ENCODE measurements around the gene SORCS2.

SORCS2 gene

DNA sequence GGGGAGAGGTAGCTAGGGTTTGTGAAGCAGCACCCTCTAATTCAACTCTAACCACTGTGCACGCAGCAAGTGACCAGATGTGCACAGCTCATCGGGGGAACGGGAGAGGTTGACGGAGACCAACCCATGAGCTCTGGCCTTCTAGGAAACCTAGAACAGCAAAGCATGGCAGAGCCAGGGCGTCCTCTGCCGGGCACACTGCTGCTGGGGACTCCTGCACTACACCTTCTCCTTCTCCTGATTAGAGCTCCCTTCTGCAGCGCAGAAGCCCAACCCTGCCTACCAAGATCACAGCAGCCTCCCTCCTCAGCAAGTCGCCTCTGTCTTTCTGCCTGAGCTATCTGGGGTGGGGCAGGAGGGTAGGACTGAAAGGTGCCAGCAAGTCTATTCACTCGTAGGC is 494.7 kb downstream of the SORCS2 start:
- no peak for DNase-seq

DNA sequence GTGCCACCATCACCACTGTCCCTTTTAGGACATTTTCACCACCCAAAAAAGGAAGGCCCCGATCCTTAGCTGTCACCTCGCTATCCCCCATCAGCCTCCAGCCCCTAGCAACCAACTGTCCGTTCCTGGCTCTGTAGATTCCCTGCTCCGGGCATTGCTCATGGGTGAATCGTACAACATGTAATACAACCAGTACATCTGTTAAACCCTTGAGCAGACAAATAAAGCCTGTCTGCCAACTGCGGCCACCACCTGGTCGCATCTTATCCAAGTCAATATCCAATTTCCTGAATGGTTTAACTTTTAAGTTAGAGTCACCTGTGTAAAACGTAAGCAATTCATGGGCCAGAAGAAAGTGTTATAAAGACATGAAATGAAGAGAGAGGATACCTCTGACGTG is 495.5 kb downstream of the SORCS2 start:
- DNase-seq = no peak

DNA sequence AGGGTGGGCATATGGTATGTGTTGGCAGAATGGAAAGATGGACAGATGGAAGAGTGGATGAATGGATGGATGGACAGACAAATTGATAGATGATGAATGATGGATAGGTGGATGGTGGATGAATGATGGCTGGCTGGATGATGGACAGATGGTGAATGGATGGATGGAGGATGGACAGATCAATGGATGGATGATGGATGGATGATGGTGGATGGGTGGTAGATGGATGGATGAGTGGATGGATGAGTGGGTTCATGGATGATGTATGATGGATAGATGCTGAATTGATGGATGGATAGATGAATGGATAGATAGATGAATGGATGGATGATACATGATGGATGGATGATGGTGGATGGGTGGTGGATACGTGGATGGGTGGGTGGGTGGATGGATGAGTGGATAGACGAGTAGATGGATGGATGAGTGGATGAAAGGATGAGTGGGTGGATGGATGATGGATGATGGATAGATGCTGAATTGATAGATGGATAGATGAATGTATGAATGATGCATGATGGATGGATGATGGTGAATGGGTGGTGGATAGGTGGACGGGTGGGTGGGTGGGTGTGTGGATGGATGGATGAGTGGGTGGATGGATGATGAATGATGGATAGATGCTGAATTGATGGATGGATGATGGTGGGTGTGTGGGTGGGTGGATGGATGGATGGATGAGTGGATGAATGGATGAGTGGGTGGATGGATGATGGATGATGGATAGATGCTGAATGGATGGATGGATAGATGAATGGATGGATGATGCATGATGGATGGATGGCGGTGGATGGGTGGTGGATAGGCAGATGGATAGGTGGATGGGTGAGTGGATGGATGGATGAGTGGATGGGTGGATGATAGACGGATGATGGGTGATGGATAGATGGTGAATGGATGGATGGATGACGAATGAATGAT is 497.7 kb downstream of the SORCS2 start:
- no peak for DNase-seq

DNA sequence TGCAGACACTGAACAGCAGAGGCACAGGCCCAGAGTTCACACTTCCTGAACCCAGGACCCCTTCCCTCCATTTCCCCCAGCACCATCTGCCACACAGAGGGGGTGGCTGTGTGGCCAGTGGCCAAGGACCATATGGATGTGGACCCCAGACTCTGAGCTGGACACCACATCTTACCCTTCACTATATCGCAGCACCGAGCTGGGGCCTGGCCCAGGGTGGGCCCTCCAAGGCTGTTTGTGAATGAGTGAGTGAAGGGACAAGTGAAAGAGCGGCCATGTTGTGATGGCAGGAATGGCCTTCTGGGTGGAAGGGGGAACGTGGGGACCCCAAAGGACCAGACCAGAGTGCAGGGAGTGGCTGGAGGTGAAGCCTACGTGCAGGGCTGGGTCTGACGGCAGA is 498.7 kb downstream of the SORCS2 start:
- DNase-seq = no peak

DNA sequence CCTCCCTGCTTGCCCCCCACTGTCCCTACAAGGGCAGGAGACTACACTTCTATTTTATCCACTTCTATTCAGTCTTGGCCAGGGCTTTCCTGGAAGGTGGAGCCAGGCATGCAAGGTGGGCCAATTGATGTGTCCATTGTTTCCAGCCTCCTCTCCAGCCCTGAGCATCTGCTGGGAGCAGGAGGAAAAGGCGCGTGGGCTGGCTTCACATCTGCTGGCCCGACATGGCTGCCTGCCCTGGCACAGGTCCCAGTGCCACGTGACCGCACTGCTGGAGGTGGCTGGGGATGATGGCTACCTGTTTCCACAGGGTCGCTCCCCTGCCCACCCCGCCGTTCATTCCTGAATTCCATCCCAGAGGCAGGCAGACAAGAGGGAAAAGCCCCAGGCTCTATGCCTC is 499.6 kb downstream of the SORCS2 start:
- DNase-seq = no peak

DNA sequence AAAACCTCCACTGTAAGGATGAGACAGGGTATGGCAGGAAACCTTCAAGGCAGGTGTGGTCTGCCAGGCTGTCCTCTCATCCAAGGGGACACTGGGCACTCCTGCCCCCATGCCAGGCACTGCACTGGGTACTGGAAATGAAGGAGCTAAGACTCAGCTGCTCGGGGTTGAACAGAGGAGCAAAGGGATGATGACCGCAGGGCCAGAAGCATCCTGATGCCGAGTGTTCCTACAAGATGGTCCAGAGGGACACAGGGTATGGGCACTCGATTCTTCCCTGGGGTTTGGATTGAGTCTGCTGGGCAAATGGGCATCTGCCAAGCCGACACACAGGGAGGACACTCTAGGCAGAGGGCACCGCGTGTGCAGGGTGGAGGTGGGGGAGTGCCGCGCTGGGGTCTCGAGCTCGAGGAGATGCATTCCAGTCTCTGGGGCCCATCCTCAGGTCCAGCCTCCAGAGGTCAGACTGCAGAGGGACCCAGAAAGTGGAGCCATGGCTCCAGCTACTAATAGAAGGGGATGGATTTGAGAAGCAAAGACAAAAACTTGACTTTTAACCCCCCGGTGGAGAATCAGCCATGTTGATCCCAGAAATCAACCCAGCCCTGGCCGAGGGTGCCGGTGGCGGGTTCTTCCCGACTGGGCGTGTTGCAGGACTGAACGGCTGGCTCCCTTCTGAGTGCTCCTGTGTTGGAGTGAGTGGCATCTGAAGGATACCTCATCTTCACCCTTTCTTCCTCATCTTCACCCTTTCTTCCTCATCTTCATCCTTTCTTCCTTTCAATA is 500.3 kb downstream of the SORCS2 start:
- no peak for DNase-seq

DNA sequence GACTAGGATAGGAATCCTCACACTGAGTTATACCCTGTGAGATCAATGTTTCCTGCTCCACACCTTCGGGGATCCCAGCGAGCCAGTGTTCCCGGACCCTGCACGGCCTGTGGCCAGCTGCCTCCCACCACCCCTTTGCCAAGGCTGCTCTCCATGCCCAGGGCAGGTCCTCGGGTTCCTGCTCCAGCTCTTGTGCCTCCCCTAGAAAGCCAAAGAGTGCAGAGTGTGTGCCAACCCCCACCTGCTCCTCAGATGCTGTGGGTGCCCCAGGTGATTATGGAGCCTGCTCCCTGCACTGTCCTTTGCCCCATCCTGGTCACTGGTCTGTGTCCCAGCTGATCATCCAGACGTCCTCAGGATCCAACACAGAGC is 500.9 kb downstream of the SORCS2 start:
- no peak for DNase-seq

DNA sequence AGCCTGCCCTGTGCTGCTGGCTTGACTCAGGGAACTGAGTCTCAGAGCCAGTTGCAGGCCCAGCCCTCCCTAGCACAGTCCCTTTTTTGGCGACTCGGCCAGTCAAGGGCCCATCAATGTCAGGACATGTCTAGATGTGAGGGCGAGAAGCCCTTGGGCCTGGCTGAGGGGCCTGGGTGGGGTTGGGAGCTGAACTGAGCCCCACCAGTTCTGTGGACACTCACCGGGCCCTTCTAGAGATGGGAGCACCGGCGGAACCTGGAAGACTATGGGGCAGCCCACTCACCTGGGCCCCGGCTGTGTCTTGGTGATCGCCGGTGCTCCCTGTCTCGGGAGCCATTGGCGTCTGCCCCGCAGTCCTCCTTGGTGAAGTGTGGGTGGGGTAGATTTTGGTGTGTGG is 501.4 kb downstream of the SORCS2 start:
- DNase-seq = no peak

DNA sequence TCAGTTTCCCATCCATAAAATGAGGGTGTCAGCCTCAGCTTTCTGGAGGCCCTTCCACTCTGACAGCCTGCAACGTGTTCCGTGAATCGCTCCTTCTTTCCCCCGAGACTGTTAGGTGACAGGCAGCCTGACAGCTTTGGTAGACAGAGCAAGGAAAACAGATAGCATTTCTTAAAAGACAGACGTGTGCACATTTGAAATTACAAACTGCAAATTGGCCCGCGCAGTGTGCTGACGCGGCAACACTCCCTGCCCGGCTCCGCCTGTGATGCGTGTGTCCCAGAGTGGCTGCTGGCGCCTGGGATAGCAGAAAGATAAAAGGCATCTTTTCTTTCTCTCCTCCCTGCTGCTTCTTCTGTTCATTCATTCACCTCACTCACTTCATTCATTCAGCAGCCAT is 502.0 kb downstream of the SORCS2 start:
- no peak for DNase-seq

DNA sequence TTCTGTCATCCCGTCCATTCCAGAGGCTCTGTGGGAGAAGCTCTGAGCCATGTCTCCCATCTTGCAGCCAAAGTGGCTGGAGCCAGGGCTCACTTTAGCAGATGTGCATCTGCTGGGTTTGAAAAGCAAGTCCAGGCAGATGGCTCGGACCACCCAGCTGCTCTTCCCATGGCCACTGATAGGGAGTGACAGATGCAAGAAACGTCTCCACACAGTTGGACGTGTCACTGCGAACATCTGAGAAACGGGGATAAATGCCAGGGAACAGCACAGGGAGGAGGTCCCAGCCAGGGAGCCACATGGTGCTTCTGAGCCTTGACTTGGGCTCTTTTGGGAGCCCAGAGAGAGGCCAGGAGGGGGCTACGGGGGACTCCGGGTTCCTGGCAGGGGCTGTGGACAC is 505.0 kb downstream of the SORCS2 start:
- DNase-seq = no peak

DNA sequence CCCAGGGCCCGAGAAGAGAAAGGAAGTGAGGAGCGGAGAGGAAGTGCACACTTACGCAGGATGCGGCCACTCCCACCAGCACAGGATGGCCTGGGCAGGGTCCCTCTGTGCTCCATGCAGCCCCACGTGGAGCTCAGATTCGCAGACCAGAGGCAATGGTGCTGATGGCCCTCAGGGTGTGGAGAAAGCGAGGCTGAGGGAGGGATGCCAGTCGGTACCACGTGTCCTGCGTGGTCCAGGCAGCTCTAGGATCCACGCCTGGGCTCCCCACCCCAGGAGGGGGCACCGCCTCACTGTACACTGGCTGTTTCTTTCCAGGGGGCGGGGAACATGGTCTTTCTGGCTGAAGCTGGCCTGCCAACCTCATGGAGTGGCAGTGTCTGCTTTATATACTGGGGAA is 505.5 kb downstream of the SORCS2 start:
- DNase-seq = no peak

DNA sequence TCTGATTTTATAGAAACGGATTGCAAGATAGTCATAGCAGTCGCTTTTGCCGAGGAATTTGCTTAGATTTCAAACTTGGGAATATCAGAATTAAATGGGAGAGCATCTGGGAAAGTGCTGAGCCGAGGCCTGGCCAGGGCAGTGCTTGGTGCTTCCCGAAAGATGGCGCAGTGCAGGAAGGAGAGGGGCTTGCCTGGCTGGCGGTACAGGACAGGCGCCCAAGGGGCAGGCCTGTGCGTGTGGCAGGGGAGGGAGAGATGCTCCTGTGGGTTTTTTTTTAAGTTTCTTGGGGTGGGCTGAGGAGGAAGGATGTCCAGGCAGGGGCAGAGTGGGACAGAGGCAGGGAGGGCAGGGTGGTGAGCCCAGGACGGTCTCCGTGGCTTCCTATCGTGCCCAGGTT is 506.2 kb downstream of the SORCS2 start:
- no peak for DNase-seq

DNA sequence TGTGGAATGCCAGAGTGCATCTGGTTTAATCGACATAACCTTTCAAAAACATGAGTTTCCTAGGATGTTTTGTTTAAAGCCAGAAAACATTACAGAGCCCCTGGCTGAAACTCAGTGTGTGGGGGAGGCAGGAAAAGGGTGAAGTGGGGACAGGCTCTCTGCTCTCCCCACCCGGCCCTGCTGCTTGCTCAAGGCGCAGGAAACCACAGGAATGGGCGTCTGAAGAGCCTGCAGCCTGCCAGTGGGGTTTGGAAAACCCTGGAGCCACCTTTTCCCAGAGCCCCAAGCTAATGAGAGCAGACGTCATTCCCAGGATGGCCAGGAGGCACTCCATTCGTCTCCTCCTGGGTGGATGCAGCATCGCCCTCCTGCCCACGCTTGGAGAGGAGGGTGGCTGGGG is 506.7 kb downstream of the SORCS2 start:
- DNase-seq = no peak

DNA sequence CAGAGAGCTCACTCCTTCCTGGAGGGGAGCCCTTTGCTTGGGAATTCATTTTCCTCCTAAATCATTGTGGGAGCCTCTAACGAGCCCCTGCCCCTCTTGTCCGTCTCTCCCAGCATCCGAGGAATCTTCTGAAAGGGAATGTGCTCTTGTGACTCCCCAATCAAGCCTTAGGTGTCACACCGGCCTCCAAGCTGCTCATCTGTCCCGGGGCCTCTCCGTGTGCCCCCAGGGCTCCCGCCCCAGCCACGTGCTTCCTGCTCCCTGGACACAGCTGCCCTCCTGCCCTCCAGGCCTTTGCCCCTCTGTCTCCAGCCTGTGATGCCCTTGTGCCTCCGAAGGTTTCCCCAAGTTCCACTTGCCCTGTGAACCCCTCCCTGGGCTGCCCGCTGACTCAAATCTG is 507.5 kb downstream of the SORCS2 start:
- DNase-seq = no peak

DNA sequence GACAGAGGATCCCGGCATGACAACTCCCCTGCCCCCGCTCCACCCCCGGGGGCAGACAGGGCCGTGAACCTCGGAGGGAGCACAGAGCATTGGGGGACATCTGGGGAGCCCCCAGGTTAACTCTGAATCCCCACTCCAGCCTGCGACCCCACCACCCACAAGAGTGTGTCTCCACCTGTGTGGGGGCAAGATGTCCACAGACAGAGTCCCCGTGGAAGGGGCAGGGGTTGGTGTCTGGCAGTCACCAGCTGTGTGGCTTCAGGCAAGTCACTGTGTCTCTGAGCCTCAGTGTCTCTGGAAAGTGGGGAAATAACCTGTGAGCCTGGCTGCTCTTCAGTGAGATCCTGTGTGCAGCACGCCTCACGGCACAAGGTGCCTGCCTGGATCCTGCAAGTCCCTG is 508.3 kb downstream of the SORCS2 start:
- DNase-seq = no peak

DNA sequence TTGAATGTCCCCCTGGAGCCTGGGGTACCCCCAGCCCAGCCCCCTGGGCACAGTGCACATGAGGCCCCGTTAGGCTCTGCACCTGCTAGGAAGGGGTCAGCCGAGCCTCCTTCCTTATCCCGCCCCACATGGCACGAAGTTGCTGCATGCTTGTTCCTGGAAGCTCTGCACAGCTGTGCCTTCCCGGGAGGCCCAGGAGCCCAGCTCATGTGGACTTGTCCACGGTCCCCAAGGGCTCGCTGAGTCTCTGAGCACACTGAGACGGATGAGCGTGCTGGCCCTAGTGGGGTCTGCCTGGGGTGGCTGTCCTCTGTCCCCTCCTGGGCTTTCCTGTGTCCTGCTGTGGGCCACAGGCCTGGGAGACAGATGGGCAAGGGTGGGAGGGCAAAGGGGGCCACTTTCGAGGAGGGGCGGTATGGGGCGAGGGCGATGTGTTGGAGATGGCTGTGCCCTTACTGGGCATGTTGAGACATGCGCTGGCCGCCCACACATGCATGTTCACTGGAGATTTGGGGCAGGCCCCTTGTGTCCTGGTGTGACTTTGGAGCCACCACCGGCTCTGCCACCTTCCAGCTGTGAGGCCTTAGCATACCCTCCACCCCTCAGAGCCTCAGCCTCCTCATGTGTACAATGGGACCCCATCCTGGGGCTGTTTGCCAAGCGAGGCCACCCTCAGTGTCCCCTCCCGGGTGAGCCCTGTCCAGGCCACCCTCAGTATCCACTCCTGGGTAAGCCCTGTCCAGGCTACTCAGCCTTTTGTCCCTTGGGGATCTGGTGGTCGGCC is 509.7 kb downstream of the SORCS2 start:
- DNase-seq = no peak

DNA sequence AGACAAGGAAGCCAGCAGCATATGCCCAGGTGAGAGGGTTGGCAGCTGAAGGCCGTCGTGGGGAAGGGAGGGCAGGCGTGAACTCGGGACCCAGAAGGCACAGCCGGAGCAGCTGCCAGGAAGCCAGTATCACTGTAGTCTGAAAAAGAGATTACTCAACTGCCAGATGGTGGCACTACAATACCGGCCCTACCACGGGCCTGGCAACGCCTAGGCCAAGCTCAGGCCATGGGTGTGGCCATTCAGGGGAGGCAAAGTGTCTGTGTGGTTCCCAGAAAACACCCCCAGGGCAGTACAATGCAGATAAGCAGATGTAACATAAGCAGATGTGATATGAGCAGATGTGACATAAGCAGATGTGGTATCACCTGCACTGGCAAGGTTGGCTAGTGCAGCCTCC is 511.4 kb downstream of the SORCS2 start:
- DNase-seq = no peak

DNA sequence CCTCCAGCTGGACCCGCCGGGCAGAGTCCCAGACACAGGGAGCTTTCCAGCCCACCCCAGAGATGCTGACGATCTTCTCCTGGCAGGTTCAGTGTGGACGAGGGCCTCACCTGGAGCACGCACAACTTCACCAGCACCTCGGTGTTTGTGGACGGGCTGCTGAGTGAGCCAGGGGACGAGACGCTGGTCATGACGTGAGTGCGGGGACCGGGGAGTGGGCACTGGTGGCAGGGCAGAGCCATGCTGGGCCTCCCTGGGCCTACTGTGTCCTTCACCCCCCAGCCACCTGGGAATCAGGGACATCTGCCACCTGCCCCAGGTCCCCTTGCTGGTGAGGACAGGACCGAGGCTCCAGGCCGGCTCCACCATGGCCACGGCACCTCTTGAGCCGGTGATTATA is 511.8 kb downstream of the SORCS2 start:
- no peak for DNase-seq

DNA sequence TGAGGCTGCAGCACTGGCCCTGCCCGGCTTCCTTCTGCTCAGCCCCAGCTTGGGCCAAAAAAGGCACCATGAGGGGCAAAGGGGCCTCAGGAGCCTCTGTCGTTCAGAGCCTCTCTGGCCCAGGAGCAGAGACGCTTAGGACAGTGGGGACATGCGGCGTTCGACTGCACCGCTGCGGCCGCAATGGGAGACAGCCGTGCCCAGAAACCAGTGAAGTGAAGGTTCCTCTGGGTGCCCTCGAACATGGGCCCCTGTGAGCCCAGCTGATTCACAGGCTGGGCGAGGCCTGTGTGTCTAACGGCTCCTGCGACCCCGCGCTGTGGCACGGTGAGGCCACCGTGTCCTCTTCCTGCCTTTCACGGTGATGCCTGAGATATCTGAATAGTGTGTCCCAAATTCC is 512.3 kb downstream of the SORCS2 start:
- DNase-seq = no peak

DNA sequence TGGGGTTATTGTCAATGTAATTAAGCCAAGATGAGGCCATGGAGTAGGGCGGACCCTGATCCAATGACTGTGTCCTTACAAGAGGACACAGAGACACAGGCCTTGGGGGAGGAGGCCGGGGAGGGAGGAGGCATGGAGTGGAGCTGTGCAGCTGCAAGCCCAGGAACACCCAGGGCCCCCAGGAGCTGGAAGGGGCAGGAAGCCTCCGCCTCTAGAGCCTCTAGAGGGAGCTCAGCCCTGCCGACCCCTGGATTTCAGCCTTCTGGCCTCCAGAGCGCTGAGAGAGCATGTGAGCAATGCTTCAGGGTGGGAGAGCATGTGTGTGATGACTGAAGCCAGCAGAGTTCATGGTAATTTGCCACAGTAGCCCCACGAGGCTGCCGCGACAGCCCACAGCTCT is 512.7 kb downstream of the SORCS2 start:
- no peak for DNase-seq

DNA sequence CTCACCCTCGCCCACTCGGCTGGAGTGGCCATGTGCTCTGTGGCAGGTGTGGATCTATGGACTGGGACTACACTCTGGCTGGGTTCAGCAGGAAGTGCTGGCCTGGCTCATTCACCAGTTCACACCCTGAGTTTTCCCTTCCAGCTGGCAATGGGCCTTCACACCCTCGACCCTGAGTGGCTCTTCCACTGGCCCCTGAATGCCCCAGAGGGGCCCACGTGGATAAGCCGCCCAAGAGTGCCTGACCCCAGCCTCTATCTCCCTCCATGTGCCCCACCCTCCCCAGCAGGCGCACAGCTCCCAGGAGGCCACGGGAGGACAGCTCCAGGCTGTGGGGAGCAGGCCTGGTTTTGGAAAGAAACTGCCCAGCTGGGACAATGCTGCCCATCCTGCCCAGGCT is 513.3 kb downstream of the SORCS2 start:
- DNase-seq = no peak

DNA sequence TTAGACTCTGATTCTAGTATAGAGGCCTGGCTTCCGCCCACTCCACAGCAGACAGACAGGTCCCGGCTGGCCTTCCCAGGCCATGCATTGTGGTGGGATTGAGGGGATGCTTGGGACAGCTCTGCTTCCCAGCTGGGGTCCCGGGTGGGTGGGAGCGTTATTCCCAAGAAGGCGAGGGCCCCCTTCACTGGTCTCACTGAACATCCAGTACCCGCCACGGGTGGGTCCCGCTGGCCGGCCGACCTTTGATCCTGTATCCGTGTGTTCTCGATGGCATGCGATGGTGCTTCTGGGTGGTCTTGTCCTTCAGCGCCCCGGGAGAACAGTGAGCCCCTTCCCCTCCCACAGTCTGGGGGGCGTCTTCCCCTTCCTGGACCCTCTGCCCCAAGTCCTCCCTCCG is 515.9 kb downstream of the SORCS2 start:
- DNase-seq = no peak

DNA sequence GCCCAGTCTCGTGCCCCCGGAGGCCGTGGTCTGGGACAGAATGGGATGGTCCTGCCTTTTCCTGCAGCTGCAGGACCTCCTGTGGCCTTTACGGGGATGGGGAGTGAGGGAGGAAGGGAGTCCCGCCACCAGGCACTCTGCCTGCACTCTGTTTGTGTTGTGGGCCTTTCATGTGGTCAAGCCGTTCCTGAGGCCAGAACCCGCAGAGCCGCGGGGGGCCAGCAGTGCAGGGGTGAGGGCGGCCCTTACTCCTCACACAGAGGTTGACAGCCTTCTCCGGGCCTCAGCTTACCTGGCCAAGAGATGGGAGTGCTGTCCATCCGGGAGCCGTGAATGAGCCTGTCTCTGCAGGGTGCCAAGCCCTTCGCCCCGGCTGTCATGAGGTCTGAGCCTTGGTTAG is 516.6 kb downstream of the SORCS2 start:
- no peak for DNase-seq

DNA sequence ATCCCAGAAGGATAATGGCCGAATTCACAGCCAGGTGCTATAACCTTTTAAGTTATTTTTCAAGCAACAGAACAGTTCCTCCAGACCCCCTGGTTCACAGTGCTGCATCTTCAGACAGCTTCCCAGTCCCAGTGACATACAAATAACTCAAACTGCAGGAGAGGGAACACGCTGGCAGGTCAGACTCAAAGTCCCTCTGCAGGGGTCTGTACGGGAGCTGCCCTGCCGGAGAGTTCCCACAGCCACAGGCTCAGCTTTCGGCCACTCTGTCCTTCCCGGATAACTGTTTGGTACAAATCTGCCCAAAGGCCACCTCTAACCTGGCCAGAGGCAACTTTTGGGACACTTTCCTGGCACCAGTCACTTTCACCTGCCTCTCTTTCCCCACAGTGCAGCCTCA is 517.1 kb downstream of the SORCS2 start:
- no peak for DNase-seq
